OCI-M2 (cell line): ENCODE results near the gene TIMP3.

Experiments
- DNase-seq: peaks from one replicate; lab custom pipeline; 2025; ENCODE audit not compliant: unreplicated experiment; lab: John Stamatoyannopoulos, UW

Gene TIMP3

DNA sequence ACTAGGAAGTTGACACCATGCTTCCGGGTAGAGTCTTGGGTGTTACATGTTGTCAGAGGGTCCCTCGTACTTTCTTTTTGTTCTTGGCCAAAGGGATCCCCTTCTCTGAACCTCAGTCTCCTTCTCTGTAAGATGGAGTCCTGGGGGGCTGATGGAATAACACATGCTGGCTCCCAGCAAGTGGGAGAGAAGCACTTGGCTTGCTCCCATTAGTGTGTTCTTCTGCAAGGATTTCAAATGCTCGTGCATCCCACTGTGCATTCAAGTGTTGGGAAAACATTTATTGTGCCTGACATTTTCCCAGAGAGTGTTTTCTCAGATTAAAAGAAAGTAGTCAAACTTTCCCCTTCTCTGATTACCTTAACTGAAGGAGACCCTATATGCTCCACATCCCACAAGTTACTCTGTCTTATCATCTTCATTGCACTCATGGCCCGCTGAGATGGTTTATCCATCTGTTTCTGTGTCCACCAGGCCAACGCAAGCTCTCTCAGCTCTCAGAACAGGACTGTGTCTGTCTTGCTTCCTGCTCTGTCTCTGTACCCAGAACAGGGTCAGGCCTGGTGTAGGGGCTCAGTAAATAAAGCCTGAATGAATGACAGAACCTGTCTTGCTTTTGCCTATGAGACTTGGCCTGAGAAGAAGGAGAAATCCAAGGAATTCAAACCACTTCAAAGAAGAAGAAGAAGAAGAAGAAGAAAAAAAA is 16.0 kb upstream of the TIMP3 start:
- DNase-seq, result no peak

- DNase-seq, result no peak
Observed at GRCh38 chr22:32786027-32786418, 15.5 kb upstream of the TIMP3 start.

DNA sequence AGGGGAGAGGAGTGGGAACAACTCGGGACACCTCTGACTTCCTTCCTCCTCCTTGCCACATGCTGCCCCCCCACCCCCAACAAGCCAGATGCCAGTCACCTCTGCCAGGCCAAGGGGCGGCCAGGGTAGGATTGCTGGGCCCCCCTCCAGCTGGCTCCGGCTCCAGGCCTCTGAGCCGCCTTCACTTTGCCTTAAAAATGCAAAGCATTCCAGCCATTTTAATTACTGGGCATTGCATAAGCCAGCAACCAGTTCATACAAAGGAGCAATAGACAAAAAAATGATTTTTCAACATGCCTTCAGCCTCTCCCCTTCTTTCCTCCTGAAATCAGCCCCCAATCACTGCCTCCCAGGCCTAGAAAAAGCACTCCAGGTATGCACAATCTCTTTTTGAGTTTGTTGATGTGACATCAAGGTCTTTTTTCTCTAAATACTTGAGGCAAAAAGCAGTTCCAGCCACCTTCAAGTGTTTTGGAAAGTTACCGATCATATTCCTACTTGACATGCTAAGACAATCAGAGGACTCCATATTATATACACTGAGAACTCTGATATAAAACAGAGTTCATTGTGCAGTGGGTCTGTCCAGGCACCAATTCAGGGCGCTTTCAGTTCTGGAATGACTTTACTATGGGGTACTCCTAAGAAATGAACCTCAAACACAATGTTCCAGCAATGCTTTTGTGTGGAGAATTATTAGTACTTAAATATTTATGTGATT is 12.4 kb upstream of the TIMP3 start:
- no peak for DNase-seq

DNA sequence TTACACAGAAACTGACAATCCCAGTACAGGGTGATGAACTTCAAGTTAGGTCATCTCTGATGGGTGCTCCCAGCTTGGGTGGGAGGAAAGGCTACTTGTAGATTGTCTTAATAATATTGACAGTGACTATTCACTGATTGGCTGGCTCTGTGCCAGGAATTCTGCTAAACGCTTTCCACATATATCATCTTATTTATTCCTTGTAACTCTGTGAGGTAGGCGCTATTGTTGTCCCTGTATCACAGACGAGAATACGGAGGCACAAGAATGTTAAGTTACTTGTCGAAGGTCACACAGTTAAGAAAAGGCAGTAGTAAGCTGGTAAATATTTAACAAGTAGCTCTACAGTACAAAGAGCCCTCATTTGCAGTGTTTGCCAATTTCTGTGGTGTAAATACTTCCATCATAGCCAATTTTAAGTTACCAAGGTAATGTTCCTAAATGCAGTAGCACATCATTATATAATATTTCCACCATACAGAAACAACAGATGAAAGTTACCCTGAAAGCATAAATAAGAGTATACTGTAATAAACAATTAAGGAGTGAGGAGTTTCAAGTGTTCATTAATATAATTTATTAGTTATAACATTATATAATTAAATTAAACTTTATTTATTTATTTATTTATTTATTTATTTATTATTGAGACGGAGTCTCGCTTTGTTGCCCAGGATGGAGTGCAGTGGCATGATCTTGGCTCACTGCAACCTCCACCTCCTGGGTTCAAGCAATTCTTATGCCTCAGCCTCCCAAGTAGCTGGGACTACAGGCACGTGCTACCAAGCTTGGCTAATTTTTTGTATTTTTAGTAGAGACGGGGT is 11.5 kb upstream of the TIMP3 start:
- DNase-seq, result no peak

GRCh38 chr22:32791056-32791455 is 10.4 kb upstream of the TIMP3 start:
- DNase-seq, result no peak

DNA sequence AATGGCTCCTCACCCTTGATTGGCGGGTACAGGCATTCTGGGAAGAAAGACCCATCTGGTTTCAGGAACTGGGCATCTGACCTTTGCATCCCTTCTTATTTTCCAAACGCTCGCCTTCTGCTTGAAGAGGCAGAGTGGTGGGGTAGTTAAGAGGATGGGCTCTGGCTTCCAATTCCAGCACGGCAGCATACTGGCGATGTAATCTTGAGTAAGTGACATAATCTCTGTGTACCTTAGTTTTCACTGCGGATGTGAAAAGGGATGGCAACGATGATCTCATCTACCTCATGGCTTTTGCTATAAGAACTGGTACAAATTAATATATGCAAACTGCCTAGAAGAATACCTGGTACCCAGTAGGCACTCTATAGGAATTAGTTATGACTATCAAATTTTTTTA is 10.0 kb upstream of the TIMP3 start:
- DNase-seq, result no peak

GRCh38 chr22:32793589-32793988 is 7.9 kb upstream of the TIMP3 start:
- no peak for DNase-seq

DNA sequence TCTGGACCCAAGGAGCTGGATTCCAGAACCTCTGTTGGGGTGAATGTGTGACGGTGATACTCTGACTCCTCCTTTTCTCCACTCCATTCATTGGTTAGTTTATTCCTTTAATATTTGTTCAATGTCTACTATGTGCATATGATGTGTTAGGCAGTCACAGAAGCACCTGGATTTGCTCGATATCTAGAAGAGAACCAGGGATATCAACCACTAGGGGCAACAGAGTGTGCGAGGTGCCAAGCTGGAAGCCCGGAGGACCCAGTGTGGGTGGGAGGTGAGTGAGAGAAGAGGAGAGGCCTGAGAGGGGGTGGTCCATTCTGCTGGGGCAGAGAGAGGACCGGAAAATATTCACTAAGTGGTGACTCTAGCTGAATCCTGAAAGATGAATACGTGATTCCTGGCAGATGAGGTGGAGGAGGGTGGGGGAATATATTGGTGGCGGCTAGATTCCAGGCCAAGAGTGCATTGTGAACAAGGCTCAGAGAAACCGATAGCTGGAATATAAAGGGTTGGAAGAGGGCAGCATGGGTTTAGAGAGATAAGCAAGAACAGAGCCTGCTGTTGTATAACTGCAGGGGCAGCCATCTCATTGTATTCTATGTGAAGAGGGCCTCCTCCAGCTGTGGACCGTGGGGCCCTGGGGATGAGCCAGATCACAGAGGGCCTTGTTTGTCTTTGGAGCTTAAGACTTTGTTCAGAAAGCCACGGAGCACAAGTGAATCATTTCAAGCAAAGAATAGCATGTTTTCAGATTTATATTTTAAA is 6.9 kb upstream of the TIMP3 start:
- DNase-seq, result no peak

- no peak for DNase-seq
Observed at GRCh38 chr22:32795214-32795596, 6.3 kb upstream of the TIMP3 start.

GRCh38 chr22:32796865-32797573 is 4.5 kb upstream of the TIMP3 start:
- no peak for DNase-seq

GRCh38 chr22:32799496-32799895 is 2.0 kb upstream of the TIMP3 start:
- DNase-seq, result no peak

DNA sequence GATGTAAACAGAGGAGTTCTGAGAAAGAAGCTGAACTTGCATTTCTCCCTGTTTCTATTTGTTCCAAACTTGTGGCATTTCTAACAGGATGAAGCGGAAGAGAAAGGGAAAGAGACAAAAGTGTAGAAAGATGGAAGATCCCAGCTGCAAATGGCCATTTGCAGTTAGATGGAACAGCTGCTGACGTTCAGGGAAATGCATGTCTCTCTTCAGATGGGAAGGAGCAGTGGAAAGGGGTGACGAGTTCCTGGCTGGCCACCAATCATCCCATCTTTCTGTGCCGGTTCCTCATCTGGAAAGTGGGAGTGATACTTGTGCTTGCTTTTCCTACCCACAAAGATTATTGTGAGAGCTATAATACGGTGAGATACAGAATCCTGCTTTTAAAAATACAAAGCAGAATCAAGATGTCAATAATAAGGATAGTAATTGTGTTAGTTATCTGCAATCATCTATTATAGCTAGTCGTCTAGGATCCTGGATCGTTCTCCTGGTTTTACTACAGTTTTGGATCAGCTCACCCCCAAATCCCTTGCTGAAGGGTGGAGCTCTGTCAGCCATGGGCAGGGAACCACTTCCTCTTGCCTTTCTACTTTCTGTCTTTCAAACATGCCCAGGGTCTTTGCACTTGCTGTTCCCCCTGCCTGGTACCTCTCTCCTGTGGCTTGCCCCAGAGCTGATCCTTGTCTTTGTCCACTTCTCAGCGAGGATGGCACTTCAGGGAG is 1.2 kb upstream of the TIMP3 start:
- no peak for DNase-seq

DNA sequence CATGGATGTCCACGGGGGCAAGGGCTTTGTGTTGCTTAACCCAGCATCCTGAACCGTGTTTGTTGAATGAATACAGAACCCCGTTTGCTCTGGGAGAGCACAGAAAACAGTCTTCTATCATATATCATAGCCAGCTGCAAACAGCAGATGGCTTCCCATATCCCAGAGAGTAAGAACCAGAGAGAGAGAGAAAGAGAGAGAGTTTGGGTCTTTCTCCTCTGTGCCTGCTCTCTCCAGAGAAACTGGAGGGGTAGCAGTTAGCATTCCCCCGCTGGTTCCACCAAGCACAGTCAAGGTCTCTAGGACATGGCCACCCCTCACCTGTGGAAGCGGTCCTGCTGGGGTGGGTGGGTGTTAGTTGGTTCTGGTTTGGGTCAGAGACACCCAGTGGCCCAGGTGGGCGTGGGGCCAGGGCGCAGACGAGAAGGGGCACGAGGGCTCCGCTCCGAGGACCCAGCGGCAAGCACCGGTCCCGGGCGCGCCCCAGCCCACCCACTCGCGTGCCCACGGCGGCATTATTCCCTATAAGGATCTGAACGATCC is 440 bp upstream of the TIMP3 start:
- DNase-seq, result no peak

DNA sequence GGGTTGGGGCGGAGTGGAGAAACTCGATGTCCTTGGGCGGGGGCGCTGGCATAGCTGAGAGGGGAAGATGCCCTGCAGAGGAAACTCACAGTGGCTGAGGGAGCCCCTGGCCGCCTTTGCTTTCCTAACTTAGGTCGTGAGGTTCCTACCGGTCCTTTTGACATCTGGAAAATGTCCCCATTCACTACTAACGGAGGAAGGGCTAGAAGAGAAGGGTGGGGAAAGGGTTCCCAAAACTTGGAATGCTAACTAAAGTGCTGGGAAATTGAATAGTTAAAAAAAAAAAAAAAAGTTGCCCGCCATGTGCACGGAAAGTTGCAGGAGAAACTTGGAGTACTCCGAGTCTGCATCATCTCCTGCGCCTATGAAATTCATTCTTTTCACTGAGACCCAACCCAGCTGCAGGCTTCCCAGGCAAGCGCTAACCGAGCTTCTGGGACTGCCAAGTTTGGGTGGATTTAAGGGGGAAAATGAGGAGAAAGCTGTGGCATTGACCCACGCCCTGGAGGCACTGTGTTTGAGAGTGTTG is 796 bp downstream of the TIMP3 start:
- DNase-seq, result no peak

DNA sequence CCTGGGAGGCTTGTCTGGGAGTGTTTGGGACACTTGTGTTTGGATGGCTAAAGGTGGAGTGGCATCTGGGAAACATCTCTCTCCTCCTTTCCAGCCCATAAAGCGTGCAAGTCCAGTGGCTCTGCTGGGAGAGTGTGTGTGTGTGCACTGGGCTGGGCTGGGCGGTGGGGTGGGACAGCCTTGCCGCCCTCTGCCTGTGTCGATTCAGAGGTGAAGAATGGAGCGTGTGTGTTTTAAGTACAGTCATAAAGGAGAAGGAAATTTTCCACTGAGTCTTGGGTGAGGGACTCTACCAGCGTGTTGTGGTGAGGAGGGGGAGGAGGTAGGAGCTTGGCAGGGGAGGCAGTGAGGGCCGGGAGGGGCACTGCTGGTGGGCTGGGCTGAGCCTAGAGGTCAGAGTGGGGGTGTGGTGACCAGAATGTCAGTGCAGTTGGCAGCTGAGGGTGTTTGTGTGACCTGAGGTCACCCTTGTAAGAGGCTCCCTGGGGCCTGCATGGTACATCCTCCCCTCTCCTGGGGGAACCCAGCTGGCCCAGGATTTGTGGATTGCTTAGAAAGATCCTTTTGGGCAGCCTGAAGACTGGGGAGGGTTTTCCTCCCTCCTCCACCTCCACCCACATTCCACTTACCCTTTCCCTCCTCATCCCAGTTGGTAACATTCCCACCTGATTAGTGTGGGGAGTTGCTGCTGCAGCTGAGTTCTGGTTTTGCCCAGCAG is 1.7 kb downstream of the TIMP3 start:
- DNase-seq, result no peak

GRCh38 chr22:32803738-32804435 is 2.4 kb downstream of the TIMP3 start:
- no peak for DNase-seq

- no peak for DNase-seq
Observed at GRCh38 chr22:32804531-32805360, 3.2 kb downstream of the TIMP3 start.
